SK-N-SH (cell line): ENCODE data around the gene C12orf56.

ENCODE experiments used
- ELF1 ChIP-seq: IDR thresholded peaks from 2 replicates; pipeline ENCODE4 v1.4.0; 2012
- POLR2AphosphoS5 ChIP-seq: IDR thresholded peaks from 2 replicates; pipeline ENCODE4 v1.6.1; 2012; ENCODE audit warnings: low read depth, low read length
- TF ChIP-seq, protein P1 (sequence below): fragments of 200-600 bp; sonication (generic); IDR thresholded peaks from 2 replicates; pipeline ENCODE4 v1.6.1; 2017; ENCODE audit warnings: antibody characterized with exemption, mild to moderate bottlenecking, moderate library complexity
- TF ChIP-seq, protein P2 (sequence below): IDR thresholded peaks from 2 replicates; pipeline ENCODE4 v1.4.0; 2012; ENCODE audit warnings: low read depth
- TF ChIP-seq, protein P3 (sequence below): fragments of 150-350 bp; IDR thresholded peaks from 2 replicates; pipeline ENCODE4 v1.6.1; 2017; ENCODE audit warnings: antibody characterized with exemption, low read length, low read depth, borderline replicate concordance

DNA sequence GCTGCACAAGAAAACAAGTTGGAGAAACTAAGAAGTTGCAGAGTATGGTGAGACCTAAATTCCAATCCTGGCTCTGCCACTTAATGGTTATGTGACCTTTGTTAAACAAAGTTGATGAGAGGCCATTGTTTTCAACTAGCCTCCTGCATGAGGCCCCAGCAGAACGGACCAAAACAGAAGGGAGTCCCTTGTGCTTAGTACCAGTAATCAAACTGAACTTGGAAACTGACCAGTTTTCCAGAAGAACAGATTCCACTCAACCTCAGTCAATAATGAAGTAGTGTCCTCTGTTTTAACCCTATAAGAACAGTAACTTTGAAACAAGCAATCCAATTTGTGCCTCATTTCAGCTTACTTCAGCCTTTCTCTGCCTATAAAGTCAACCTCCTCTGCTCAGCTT, 69.9 kb downstream of the C12orf56 start:
- TF ChIP-seq, protein P1, sequence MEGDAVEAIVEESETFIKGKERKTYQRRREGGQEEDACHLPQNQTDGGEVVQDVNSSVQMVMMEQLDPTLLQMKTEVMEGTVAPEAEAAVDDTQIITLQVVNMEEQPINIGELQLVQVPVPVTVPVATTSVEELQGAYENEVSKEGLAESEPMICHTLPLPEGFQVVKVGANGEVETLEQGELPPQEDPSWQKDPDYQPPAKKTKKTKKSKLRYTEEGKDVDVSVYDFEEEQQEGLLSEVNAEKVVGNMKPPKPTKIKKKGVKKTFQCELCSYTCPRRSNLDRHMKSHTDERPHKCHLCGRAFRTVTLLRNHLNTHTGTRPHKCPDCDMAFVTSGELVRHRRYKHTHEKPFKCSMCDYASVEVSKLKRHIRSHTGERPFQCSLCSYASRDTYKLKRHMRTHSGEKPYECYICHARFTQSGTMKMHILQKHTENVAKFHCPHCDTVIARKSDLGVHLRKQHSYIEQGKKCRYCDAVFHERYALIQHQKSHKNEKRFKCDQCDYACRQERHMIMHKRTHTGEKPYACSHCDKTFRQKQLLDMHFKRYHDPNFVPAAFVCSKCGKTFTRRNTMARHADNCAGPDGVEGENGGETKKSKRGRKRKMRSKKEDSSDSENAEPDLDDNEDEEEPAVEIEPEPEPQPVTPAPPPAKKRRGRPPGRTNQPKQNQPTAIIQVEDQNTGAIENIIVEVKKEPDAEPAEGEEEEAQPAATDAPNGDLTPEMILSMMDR: no peak
- TF ChIP-seq, protein P2, sequence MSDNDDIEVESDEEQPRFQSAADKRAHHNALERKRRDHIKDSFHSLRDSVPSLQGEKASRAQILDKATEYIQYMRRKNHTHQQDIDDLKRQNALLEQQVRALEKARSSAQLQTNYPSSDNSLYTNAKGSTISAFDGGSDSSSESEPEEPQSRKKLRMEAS: no peak
- no peak for TF ChIP-seq ELF1
- TF ChIP-seq, protein P3, sequence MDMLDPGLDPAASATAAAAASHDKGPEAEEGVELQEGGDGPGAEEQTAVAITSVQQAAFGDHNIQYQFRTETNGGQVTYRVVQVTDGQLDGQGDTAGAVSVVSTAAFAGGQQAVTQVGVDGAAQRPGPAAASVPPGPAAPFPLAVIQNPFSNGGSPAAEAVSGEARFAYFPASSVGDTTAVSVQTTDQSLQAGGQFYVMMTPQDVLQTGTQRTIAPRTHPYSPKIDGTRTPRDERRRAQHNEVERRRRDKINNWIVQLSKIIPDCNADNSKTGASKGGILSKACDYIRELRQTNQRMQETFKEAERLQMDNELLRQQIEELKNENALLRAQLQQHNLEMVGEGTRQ: no peak
- no peak for TF ChIP-seq POLR2AphosphoS5
